Activated CD4-positive, alpha-beta T cell treated with anti-CD3 and anti-CD28 coated beads, Interleukin-2, amount 10 ng/mL, durations not matched to agents 24 days and 14 days (primary cell): Measurements from ENCODE around the gene RGS8. TPM values are rescaled to one million over a fixed set of nuclear protein-coding genes. Genes with fewer than 3 reads are reported as not detected.

ENCODE experiments used
- DNase-seq: peaks from one replicate; pipeline ENCODE4 v3.0.0; 2022
- H3K27ac Mint-ChIP-seq: one replicate; pipeline ENCODE4 v1.8.0; 2022; ENCODE audit warnings: mild to moderate bottlenecking, mixed read lengths
- H3K27me3 Mint-ChIP-seq: one replicate; pipeline ENCODE4 v1.8.0; 2022; ENCODE audit warnings: mixed read lengths
- H3K36me3 Mint-ChIP-seq: one replicate; pipeline ENCODE4 v1.8.0; 2022; ENCODE audit warnings: low read depth, mild to moderate bottlenecking, mixed read lengths
- H3K4me1 Mint-ChIP-seq: one replicate; pipeline ENCODE4 v1.8.0; 2021; ENCODE audit warnings: mixed read lengths
- H3K4me3 Mint-ChIP-seq: one replicate; pipeline ENCODE4 v1.8.0; 2022; ENCODE audit warnings: mild to moderate bottlenecking, moderate library complexity, mixed read lengths
- H3K9me3 Mint-ChIP-seq: one replicate; pipeline ENCODE4 v1.8.0; 2021; ENCODE audit warnings: mixed read lengths
- intact Hi-C: fragments of 100-400 bp; cut with micrococcal nuclease; formaldehyde crosslinking; loops from one replicate; pipeline ENCODE4 v1.15.1; 2023
- total RNA-seq: library from RNA; stranded (reverse); gene quantifications from 2 replicates; pipeline ENCODE4 v1.2.3, GENCODE V29; 2022

The RGS8 gene
- total RNA-seq, 1 donor from 2014 or later, result not detected

DNA sequence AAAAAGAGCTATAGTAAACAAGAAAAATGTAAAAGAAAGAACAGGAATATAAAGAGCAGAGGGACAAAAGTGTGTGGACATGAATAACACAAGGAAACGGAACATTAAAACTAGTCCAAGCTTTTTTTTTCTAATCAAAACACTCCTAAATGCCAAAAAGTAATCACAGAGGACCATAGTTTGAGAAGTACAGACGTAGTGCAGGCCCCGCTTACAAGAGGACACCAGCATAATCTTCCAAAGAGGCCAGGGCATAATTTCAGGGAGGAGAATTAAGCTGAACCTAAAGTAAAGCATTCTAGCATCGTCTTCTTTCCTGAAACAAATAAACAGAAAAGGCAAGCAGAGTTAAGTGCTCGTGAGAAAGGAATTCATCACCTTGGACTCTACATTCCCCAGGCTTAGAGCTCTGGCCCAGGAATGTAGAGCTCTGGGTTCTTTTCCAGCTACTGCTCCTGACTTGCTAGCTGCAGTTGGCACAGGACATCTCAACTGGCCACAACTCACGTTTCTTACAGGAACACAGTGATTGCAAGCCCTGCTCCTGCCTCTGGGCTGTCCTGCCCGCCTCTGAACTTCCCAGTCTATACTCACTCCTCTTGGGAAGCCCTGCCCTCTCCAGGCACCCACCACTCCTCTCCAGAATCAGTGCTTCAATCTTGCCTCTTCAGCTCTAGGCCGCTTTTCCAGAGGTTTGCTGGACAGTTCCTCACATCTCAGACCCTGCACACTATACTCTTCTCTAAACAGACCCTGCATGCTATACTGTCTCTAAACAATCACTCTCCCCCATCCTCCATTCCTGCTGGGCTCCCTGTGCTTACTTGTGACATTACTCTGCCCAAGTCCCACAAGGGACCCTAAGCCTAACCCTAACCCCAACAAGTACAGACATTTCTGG is 9.8 kb downstream of the RGS8 start:
- no peak for DNase-seq
- no peaks in the 10 kb centered on the region for H3K36me3 Mint-ChIP-seq
- H3K27me3 Mint-ChIP-seq, result peaks cover 32% of the 10 kb centered on the region
- H3K27ac Mint-ChIP-seq, result no peak overlapping the region
- no peaks in the 10 kb centered on the region for H3K9me3 Mint-ChIP-seq
- intact Hi-C loops, result loop anchor here (5.0 kb wide), 1 partner anchor 57 kb away; no protein-coding TSS in a partner anchor
- peaks cover 4% of the 10 kb centered on the region for H3K4me1 Mint-ChIP-seq
- no peak overlapping the region for H3K4me3 Mint-ChIP-seq

DNA sequence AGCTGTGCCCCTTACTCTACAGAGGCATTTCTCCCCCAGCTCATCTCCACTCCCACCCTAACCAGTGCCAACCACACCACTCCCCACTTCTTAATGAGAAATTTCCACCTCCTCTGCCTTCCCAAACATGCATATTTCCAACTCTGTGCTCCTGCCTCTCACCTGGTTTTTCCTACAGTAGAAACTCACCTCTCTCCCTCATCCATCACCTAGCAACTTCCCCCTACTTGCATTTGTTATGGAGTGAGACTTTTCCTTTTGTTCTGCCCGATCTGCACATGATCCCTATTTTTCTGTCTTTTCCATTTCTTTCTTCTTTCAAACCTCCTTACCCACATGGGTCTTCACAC is 11.9 kb downstream of the RGS8 start:
- no peaks in the 10 kb centered on the region for H3K4me1 Mint-ChIP-seq
- no peak overlapping the region for H3K27ac Mint-ChIP-seq
- H3K9me3 Mint-ChIP-seq, result no peaks in the 10 kb centered on the region
- DNase-seq, result no peak
- no peak overlapping the region for H3K4me3 Mint-ChIP-seq
- intact Hi-C loops, result loop anchor here (5.0 kb wide), 1 partner anchor 55 kb away; no protein-coding TSS in a partner anchor
- H3K36me3 Mint-ChIP-seq, result no peaks in the 10 kb centered on the region
- H3K27me3 Mint-ChIP-seq, result peaks cover 30% of the 10 kb centered on the region

DNA sequence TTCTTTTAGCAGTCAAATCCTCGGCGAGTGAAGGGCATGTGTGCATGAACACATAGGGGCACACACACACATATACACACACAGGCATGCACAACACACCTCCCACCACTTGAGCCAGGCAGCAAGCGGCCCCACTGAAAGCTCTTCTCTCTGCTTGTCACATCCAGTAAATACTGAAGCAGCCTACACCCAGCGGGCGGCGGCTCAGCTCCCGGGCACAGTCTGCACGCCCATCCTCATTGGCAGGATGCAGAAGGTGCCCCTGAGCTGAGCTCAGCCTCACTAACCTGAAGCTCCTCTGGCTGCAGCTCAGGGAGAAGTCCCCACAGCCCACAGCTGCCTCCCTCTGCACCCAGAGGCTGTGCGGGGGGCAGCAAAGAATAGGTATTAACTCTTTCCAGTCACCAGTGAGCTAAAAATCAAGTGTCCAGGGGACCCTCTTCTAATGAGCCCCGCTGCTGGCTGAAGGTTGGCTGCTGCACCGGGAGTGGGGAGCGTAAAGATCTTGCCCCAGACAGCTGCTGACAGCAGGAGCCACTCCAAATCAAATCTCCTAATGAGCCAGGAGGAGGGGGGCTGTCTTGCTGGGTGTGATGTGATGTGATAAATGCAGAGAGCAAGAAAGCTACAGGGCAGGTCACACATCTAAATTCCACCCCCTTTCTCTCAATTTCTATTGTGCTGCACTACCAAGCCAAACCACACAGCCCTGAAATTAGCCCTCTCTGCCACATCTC is 12.5 kb downstream of the RGS8 start:
- no peak overlapping the region for H3K4me3 Mint-ChIP-seq
- H3K27me3 Mint-ChIP-seq, result peaks cover 30% of the 10 kb centered on the region
- DNase-seq, result no peak
- no peak overlapping the region for H3K27ac Mint-ChIP-seq
- no peaks in the 10 kb centered on the region for H3K4me1 Mint-ChIP-seq
- no peaks in the 10 kb centered on the region for H3K9me3 Mint-ChIP-seq
- intact Hi-C loops, result loop anchor here (5.0 kb wide), 1 partner anchor 55 kb away; no protein-coding TSS in a partner anchor
- H3K36me3 Mint-ChIP-seq, result no peaks in the 10 kb centered on the region

DNA sequence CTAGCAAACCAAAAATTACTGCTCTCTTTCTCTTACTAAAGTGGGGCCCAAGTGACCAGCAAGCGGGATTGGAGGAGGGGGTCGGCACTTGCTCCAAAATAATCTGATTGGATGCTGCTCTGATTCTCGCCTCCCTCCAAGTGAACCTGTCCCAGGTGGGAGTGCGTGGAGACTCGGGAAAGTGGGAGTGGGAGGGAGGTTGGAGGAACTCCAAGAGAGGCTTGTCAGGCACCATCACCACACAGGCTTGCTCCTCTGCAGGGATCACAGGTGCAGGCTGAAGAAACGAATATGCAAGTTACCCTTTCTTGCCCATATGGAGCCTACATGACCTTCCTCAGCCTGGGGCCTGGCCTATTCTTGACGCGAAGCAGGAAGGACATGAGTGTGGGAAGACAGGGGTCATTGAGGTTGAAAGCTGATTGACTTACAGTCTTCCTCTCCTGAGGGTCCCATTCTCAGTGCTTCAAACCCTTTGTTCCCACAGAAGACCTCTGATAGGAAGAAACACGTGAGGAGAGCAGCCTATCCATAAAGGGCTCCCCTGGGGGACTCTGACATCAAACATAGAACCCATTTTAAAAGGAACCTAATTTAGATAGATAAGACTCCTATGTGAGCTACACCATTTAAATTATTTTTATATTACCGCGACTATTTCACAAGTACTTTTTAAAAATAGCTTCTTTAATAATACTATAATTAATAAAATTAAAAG is 14.2 kb downstream of the RGS8 start:
- DNase-seq, result no peak
- Mint-ChIP-seq H3K36me3 (no peaks in the 10 kb centered on the region), H3K9me3 (no peaks in the 10 kb centered on the region), H3K27me3 (peaks cover 28% of the 10 kb centered on the region), H3K27ac (no peak overlapping the region), H3K4me3 (no peak overlapping the region), H3K4me1 (no peaks in the 10 kb centered on the region)
- intact Hi-C loops, result loop anchor here (5.0 kb wide), 1 partner anchor 53 kb away; no protein-coding TSS in a partner anchor

DNA sequence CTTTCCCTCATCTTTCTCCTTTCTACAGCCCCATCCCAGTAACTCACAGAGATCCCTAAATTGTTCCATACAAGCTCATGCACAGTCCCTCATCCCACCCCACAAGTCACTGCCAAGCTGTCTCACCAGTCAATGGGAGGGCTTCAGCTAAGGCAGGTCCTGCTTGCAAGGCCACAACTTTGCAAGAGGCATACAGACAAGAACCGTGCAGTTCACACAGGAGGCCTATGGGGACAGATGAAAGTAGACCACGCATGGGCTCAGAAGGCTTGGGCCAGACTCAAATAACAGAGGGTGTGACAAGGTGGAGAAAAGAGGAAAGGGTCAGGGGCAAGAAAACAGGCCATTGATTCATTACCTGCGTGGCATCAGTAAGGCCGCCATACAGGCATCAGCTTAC is 15.1 kb downstream of the RGS8 start:
- Mint-ChIP-seq H3K4me3 (no peak overlapping the region), H3K4me1 (no peaks in the 10 kb centered on the region), H3K36me3 (no peaks in the 10 kb centered on the region), H3K27ac (no peak overlapping the region), H3K9me3 (no peaks in the 10 kb centered on the region), H3K27me3 (peaks cover 22% of the 10 kb centered on the region)
- intact Hi-C loops, result no loop called here
- no peak for DNase-seq

DNA sequence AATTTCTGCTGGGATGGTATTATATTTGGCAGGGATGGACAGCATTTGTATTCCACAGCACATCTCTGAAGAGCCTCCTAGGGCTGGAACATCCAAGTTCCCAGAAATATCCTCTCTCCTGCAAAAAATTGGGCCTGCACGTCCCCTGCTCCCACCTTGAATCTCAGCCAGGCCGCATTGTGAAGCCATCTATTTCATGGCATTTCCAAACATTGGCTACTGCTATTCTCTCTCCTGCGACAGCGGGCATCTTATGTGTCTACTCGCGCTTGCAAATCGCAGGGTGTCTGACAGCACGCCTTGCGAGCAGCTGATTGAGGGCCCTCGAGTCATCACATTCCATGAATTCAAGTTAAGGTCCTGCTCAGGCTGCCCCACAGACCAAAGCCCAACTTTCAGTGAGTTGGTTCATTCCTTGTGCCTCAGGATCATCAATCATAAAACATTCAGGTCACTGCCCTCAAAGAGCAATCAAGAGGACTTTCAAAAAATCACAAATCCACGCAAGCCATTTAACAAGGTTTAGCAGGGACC is 15.8 kb downstream of the RGS8 start:
- H3K27ac Mint-ChIP-seq, result no peak overlapping the region
- no peak overlapping the region for H3K4me3 Mint-ChIP-seq
- H3K36me3 Mint-ChIP-seq, result no peaks in the 10 kb centered on the region
- intact Hi-C loops, result no loop called here
- H3K9me3 Mint-ChIP-seq, result no peaks in the 10 kb centered on the region
- DNase-seq, result no peak
- no peaks in the 10 kb centered on the region for H3K4me1 Mint-ChIP-seq
- H3K27me3 Mint-ChIP-seq, result peaks cover 19% of the 10 kb centered on the region

DNA sequence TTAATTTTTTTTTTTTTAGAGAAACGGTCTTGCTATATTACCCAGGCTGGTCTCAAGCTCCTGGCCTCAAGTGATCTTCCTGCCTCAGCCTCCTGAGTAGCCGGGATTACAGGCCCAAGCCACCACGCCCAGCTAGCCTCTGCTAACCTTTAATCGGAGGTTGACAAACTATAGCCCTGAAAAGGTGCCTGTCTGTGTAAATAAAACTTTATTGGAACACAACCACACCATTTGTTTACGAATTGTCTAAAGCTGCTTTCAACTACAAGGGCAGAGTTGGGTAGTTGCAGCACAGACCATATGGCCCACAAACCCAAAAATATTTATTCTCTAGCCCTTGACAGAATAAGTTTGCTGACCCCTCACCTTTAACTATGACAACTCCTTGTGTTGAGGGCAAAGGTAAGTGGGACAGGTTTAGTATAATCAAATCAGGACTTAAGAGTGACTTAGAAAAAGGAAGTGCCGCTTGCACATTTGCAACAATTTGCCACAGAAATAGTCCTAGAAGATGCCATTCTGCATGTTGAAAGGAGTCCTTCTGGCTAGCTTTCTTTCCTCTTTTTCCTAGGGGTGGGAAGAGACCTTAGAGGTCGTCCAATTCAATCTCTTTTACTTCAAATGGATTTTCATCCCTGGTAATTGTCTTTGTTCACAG is 16.4 kb downstream of the RGS8 start:
- Mint-ChIP-seq H3K4me1 (no peaks in the 10 kb centered on the region), H3K27ac (no peak overlapping the region), H3K4me3 (no peak overlapping the region), H3K27me3 (peaks cover 19% of the 10 kb centered on the region), H3K9me3 (no peaks in the 10 kb centered on the region), H3K36me3 (no peaks in the 10 kb centered on the region)
- no peak for DNase-seq
- intact Hi-C loops, result no loop called here

DNA sequence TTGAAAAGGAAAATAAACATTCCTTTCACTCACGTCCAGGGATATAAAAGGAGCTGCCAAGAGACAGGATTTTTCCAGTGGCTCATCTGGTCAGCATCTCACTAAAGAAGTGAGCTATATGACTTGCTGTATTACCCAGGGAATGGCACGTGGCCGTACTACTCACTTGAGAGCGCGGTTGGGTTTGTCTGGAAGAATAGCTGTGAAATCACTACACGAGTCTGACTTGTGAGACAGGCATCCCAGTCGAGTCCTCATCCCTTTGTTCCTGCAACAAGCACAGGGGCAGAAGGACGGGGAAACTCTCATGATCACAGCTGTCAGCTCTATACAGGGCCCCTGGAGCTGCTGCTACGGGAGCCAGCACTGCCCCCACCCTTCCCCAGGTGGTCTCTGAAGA is 17.7 kb downstream of the RGS8 start:
- H3K4me1 Mint-ChIP-seq, result no peaks in the 10 kb centered on the region
- H3K27me3 Mint-ChIP-seq, result peaks cover 20% of the 10 kb centered on the region
- H3K9me3 Mint-ChIP-seq, result no peaks in the 10 kb centered on the region
- H3K27ac Mint-ChIP-seq, result no peak overlapping the region
- DNase-seq, result no peak
- no peak overlapping the region for H3K4me3 Mint-ChIP-seq
- H3K36me3 Mint-ChIP-seq, result no peaks in the 10 kb centered on the region
- intact Hi-C loops, result no loop called here

DNA sequence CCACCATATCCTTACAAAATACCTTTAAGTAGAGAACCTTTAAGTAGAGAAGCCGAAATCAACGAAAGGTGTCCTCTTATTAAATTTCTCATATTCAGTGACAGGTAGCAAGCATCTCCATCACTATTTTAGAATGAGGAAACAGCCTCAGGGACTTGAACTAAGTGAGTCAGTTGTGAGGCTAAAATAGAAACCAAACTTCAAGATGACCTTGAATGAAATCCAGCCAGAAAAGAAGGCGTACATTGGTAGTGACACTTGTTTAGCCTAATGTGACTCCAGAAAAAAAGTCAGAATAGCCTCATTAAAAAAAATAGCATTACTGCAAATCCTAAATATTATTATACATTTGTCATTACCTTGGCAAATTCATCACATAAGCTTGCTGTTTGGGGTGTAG is 20.1 kb downstream of the RGS8 start:
- Mint-ChIP-seq H3K4me3 (no peak overlapping the region), H3K4me1 (no peaks in the 10 kb centered on the region), H3K27ac (no peak overlapping the region), H3K36me3 (no peaks in the 10 kb centered on the region), H3K9me3 (no peaks in the 10 kb centered on the region), H3K27me3 (peaks cover 27% of the 10 kb centered on the region)
- no peak for DNase-seq
- intact Hi-C loops, result loop anchor here (5.0 kb wide), 1 partner anchor 62 kb away; the partner anchor contains the start of gene RGS16

DNA sequence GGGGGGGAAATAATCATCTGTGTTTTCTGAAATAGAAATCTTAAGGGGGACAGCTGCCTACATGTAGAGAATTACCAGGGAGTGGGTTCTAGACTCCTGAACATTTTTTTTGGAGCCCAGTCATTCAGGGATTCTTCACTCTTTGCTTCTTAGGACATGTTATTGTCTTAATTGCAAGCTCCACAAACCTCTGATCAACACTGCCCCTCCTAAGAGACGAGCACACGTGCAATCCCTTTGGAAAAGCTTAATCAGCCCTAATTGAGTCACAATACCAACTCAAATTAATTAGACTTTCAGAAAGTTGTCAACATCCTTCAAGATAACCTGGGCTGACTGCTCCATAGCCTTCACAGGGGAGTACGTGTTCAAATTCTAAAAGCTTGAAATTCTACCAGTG is 21.4 kb downstream of the RGS8 start:
- H3K27me3 Mint-ChIP-seq, result peaks cover 32% of the 10 kb centered on the region
- no peaks in the 10 kb centered on the region for H3K36me3 Mint-ChIP-seq
- H3K4me3 Mint-ChIP-seq, result no peak overlapping the region
- H3K4me1 Mint-ChIP-seq, result no peaks in the 10 kb centered on the region
- intact Hi-C loops, result loop anchor here (5.0 kb wide), 1 partner anchor 61 kb away; the partner anchor contains the start of gene RGS16
- no peak for DNase-seq
- no peak overlapping the region for H3K27ac Mint-ChIP-seq
- H3K9me3 Mint-ChIP-seq, result no peaks in the 10 kb centered on the region

DNA sequence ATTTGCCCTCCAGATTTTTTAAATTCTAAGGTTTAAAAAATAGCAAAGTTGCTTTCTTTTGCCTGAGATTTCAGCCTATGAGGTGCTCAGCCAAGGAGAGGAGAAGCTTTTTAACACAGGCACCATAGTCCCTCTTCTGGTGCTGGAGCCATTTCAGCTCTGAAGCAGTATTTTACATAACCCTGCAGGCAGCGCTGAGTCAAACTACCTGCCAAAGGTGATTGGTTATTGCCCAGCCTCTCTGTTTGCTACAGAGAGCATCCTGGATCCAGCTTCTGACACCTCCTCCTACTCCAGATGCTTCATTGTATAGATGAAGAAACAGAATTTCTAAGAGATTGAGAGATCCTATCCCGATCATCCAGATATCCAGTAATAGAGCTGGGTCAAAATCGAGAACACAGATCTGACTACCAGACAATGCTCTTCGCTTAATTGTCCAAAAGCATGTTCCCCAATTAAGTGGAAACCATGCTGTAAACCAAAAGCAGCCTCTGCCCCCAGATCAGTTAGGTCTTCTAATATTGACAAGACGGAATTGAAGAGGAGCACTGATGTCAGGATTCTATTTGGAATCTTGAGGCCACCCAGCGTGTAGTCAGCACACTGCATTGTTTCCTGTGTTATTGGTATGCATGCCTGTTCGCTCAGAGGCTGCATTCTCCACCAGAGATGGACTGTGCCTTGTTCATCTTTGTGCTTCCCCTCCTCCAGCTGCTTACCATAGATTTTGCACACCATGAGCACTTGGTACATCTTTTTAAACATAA is 22.1 kb downstream of the RGS8 start:
- no peak for DNase-seq
- Mint-ChIP-seq H3K36me3 (no peaks in the 10 kb centered on the region), H3K27me3 (peaks cover 36% of the 10 kb centered on the region), H3K4me3 (no peak overlapping the region), H3K9me3 (no peaks in the 10 kb centered on the region), H3K4me1 (no peaks in the 10 kb centered on the region), H3K27ac (no peak overlapping the region)
- intact Hi-C loops, result loop anchor here (5.0 kb wide), 1 partner anchor 60 kb away; the partner anchor contains the start of gene RGS16

DNA sequence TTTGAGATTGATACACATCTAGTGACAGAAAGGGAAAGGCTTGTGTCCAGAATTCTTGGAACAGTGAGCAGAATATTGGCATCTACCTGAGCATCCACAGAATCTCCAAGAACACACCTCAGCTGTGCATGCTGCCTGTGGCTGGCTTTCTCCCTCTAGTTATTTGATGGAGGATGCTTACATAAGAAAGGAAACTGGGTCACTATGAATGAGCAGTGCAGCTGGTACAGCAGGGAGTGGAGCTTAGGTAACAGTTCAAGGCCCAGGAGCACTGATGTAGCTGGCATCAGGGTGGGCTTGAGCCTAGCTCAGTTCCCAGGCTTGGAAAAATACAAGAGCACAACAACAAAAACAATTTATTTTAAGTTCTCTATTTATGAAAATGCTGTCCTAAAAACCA is 26.3 kb downstream of the RGS8 start:
- intact Hi-C loops, result no loop called here
- no peak for DNase-seq
- H3K9me3 Mint-ChIP-seq, result no peaks in the 10 kb centered on the region
- H3K27me3 Mint-ChIP-seq, result peaks cover 38% of the 10 kb centered on the region
- no peaks in the 10 kb centered on the region for H3K4me1 Mint-ChIP-seq
- no peak overlapping the region for H3K27ac Mint-ChIP-seq
- no peaks in the 10 kb centered on the region for H3K36me3 Mint-ChIP-seq
- no peak overlapping the region for H3K4me3 Mint-ChIP-seq
